PC-3 (cell line): ENCODE data around the gene MAP3K7CL. TPM values are rescaled to one million over a fixed set of nuclear protein-coding genes. Genes with fewer than 3 reads are reported as not detected.

ENCODE experiments used
- ATAC-seq: fragments of 200-7000 bp; cut with Tn5 transposase; 2 replicates; pipeline ENCODE4 v1.9.1; 2020; ENCODE audit warnings: mild to moderate bottlenecking, moderate library complexity
- BruUV-seq: library from RNA; stranded (reverse); fragments of 400-500 nt; replicated peaks from 2 replicates; lab custom pipeline; 2021; lab: Mats Ljungman, UMichigan
- CTCF ChIA-PET: fragments of 300-600 bp; sonication (Branson Sonifier 250); formaldehyde crosslinking; loops from one replicate; lab custom pipeline; 2022; ENCODE audit warnings: antibody characterized with exemption; lab: Charles Lee
- POLR2A ChIA-PET: fragments of 300-600 bp; sonication (Branson Sonifier 250); formaldehyde crosslinking; loops from one replicate; lab custom pipeline; 2022; ENCODE audit warnings: antibody characterized with exemption; ENCODE audit not compliant: unreplicated experiment; lab: Charles Lee
- DNase-seq: peaks from one replicate; pipeline ENCODE4 v3.0.0-alpha.2; 2015
- H2AFZ ChIP-seq: fragments of 300-600 bp; sonication (generic); 2 replicates; pipeline ENCODE4 v1.6.0; 2016; ENCODE audit warnings: antibody characterized with exemption, low read length
- H3F3A ChIP-seq: fragments of 300-600 bp; sonication (generic); one replicate; pipeline ENCODE4 v1.6.0; 2017; ENCODE audit warnings: antibody characterized with exemption, low read length, control low read depth, mild to moderate bottlenecking; ENCODE audit not compliant: unreplicated experiment
- H3K27ac ChIP-seq: fragments of 300-600 bp; sonication (generic); 2 replicates; pipeline ENCODE4 v1.5.1; 2016; ENCODE audit warnings: mild to moderate bottlenecking, low read length
- H3K27me3 ChIP-seq: fragments of 300-600 bp; sonication (generic); 2 replicates; pipeline ENCODE4 v1.6.1; 2016; ENCODE audit warnings: low read length, mixed read lengths
- H3K36me3 ChIP-seq: fragments of 300-600 bp; sonication (generic); 2 replicates; pipeline ENCODE4 v1.6.1; 2016; ENCODE audit warnings: low read depth, mixed run types, low read length, mixed read lengths
- H3K4me1 ChIP-seq: fragments of 300-600 bp; sonication (generic); 2 replicates; pipeline ENCODE4 v1.5.1; 2016; ENCODE audit warnings: low read length; ENCODE audit not compliant: insufficient read depth
- H3K4me2 ChIP-seq: fragments of 300-600 bp; sonication (generic); 2 replicates; pipeline ENCODE4 v1.6.0; 2016; ENCODE audit warnings: low read length
- H3K4me3 ChIP-seq: fragments of 300-600 bp; sonication (generic); 2 replicates; pipeline ENCODE4 v1.5.1; 2016; ENCODE audit warnings: mild to moderate bottlenecking, low read length, mixed read lengths
- H3K79me2 ChIP-seq: fragments of 300-600 bp; sonication (generic); 2 replicates; pipeline ENCODE4 v1.6.1; 2017; ENCODE audit warnings: low read length, mixed read lengths
- H3K9ac ChIP-seq: fragments of 300-600 bp; sonication (generic); 2 replicates; pipeline ENCODE4 v1.6.0; 2016; ENCODE audit warnings: mild to moderate bottlenecking, low read length
- H3K9me2 ChIP-seq: fragments of 300-600 bp; sonication (generic); replicated peaks from 2 replicates; pipeline ENCODE4 v1.6.1; 2016; ENCODE audit warnings: mixed run types, low read length, mixed read lengths
- H3K9me3 ChIP-seq: fragments of 300-600 bp; sonication (generic); 2 replicates; pipeline ENCODE4 v1.6.1; 2016; ENCODE audit warnings: low read length, mixed read lengths
- H4K20me1 ChIP-seq: fragments of 300-600 bp; sonication (generic); 2 replicates; pipeline ENCODE4 v1.6.1; 2016; ENCODE audit warnings: low read length, mixed read lengths
- CTCF ChIP-seq: fragments of 300-600 bp; sonication (generic); conservative IDR thresholded peaks from 2 replicates; pipeline ENCODE4 v1.5.1; 2017; ENCODE audit warnings: antibody characterized with exemption, low read depth, mild to moderate bottlenecking, low read length
- EZH2 ChIP-seq: fragments of 300-600 bp; sonication (generic); IDR thresholded peaks from one replicate; pipeline ENCODE4 v1.6.1; 2017; ENCODE audit warnings: antibody characterized with exemption, mild to moderate bottlenecking, low read length; ENCODE audit not compliant: unreplicated experiment
- EZH2phosphoT487 ChIP-seq: fragments of 300-600 bp; sonication (generic); IDR thresholded peaks from 2 replicates; pipeline ENCODE4 v1.6.1; 2018; ENCODE audit warnings: mild to moderate bottlenecking, antibody characterized with exemption, low read length, borderline replicate concordance
- intact Hi-C: fragments of 100-400 bp; cut with micrococcal nuclease; formaldehyde crosslinking; loops from 2 replicates; pipeline ENCODE4 v1.9.0; 2023
- total RNA-seq: library from RNA; depleted of rRNA; stranded (reverse); fragments of >200 nt; gene quantifications from 2 replicates; pipeline ENCODE4 v1.2.3, GENCODE V29; 2014

The MAP3K7CL gene
- total RNA-seq, 1 experiment from 2014 or later: 1.3 TPM

GRCh38 chr21:29121759-29122158, 8.7 kb upstream of the MAP3K7CL start:
- TF ChIP-seq EZH2 (no peak), EZH2phosphoT487 (no peak), CTCF (no peak)
- ATAC-seq (no peak), DNase-seq (no peak)
- H3K9me3 ChIP-seq: no peaks in the 10 kb centered on the region
- ChIA-PET POLR2A (interaction anchor here (0.6 kb wide), 1 partner anchor 17 kb away, joined by 3 read pairs; no protein-coding TSS in a partner anchor), CTCF (no interaction called here)
- H3F3A ChIP-seq: no peaks in the 10 kb centered on the region
- H3K27me3 ChIP-seq: no peaks in the 10 kb centered on the region
- H4K20me1 ChIP-seq: no peaks in the 10 kb centered on the region
- no peak overlapping the region for H3K9ac ChIP-seq
- H3K79me2 ChIP-seq: no peaks in the 10 kb centered on the region
- H3K4me2 ChIP-seq: no peak overlapping the region
- no peaks in the 10 kb centered on the region for H3K4me1 ChIP-seq
- intact Hi-C loops: no loop called here
- no peak overlapping the region for H2AFZ ChIP-seq
- BruUV-seq: no TSS peak
- H3K27ac ChIP-seq: no peak overlapping the region
- no peak overlapping the region for H3K4me3 ChIP-seq
- H3K9me2 ChIP-seq: no peaks in the 10 kb centered on the region
- H3K36me3 ChIP-seq: no peaks in the 10 kb centered on the region

GRCh38 chr21:29124645-29125044, 5.8 kb upstream of the MAP3K7CL start:
- DNase-seq: no peak
- no peaks in the 10 kb centered on the region for H3K27me3 ChIP-seq
- ATAC-seq: no peak
- H3K4me1 ChIP-seq: no peaks in the 10 kb centered on the region
- no peaks in the 10 kb centered on the region for H3K36me3 ChIP-seq
- no peaks in the 10 kb centered on the region for H3K79me2 ChIP-seq
- H3K4me3 ChIP-seq: no peak overlapping the region
- no peaks in the 10 kb centered on the region for H3K9me3 ChIP-seq
- H3K4me2 ChIP-seq: no peak overlapping the region
- POLR2A ChIA-PET: no interaction called here
- no TSS peak for BruUV-seq
- H4K20me1 ChIP-seq: no peaks in the 10 kb centered on the region
- intact Hi-C loops: no loop called here
- H2AFZ ChIP-seq: no peak overlapping the region
- no peaks in the 10 kb centered on the region for H3F3A ChIP-seq
- CTCF ChIA-PET: no interaction called here
- H3K9ac ChIP-seq: no peak overlapping the region
- H3K9me2 ChIP-seq: 0 out of 2 replicates have a peak, but pooled peaks cover 2% of the 10 kb centered on the region
- H3K27ac ChIP-seq: no peak overlapping the region
- TF ChIP-seq EZH2phosphoT487 (no peak), EZH2 (no peak), CTCF (no peak)

GRCh38 chr21:29125191-29125590, 5.3 kb upstream of the MAP3K7CL start:
- Histone ChIP-seq H3K79me2 (no peaks in the 10 kb centered on the region), H3K27me3 (no peaks in the 10 kb centered on the region), H3K9me2 (0 out of 2 replicates have a peak, but pooled peaks cover 2% of the 10 kb centered on the region), H3K27ac (no peak overlapping the region), H4K20me1 (no peaks in the 10 kb centered on the region), H3K36me3 (no peaks in the 10 kb centered on the region), H3F3A (no peaks in the 10 kb centered on the region), H3K9me3 (no peaks in the 10 kb centered on the region), H3K4me2 (no peak overlapping the region), H3K4me1 (peaks cover 2% of the 10 kb centered on the region; the same call in 1 of the 2 replicates), H3K9ac (no peak overlapping the region), H3K4me3 (no peak overlapping the region), H2AFZ (no peak overlapping the region)
- BruUV-seq: no TSS peak
- no peak for TF ChIP-seq EZH2
- no peak for TF ChIP-seq CTCF
- no peak for TF ChIP-seq EZH2phosphoT487
- ChIA-PET POLR2A (no interaction called here), CTCF (no interaction called here)
- no peak for ATAC-seq
- intact Hi-C loops: no loop called here
- no peak for DNase-seq
